ENCODE results near the gene PLEKHA5. TPM values are rescaled to one million over a fixed set of nuclear protein-coding genes. Genes with fewer than 3 reads are reported as not detected.

PLEKHA5 gene
- total RNA-seq, 2 donors from 2014 or later, result 53.2 to 59.4 TPM

DNA sequence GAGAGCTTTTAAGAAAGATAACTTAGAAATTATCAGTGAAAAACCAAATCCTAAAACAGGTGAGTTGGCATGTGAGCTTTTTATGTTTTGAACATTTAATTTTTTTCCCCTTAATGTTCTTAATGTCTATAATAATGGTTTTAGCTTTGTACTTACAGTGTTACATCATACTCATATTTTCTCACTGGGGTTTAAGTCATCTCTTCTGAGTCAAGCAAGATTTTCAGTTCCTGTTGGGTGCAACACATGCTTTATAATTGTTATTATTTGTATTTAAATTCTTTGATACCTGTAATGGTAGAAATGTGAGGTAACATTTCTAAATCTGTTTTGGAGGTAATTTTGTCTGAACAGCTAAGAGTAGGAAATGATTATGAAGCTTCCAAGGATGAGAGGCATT, 113.0 kb downstream of the PLEKHA5 start:
- H3K4me1 ChIP-seq, result peaks cover 0 to 35% of the 10 kb centered on the region in 2 donors
- TF ChIP-seq, protein P1, sequence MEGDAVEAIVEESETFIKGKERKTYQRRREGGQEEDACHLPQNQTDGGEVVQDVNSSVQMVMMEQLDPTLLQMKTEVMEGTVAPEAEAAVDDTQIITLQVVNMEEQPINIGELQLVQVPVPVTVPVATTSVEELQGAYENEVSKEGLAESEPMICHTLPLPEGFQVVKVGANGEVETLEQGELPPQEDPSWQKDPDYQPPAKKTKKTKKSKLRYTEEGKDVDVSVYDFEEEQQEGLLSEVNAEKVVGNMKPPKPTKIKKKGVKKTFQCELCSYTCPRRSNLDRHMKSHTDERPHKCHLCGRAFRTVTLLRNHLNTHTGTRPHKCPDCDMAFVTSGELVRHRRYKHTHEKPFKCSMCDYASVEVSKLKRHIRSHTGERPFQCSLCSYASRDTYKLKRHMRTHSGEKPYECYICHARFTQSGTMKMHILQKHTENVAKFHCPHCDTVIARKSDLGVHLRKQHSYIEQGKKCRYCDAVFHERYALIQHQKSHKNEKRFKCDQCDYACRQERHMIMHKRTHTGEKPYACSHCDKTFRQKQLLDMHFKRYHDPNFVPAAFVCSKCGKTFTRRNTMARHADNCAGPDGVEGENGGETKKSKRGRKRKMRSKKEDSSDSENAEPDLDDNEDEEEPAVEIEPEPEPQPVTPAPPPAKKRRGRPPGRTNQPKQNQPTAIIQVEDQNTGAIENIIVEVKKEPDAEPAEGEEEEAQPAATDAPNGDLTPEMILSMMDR (IDR thresholded peaks at IDR 0.05), result no peak
- H3K9me3 ChIP-seq, result no peaks in the 10 kb centered on the region
- no peaks in the 10 kb centered on the region for H3K27me3 ChIP-seq
- H3K36me3 ChIP-seq, result no peaks in the 10 kb centered on the region
- DNase-seq (ENCODE audit: low spot score), result no peak
- H3K4me3 ChIP-seq, result no peak overlapping the region
- no peak overlapping the region for H3K27ac ChIP-seq

DNA sequence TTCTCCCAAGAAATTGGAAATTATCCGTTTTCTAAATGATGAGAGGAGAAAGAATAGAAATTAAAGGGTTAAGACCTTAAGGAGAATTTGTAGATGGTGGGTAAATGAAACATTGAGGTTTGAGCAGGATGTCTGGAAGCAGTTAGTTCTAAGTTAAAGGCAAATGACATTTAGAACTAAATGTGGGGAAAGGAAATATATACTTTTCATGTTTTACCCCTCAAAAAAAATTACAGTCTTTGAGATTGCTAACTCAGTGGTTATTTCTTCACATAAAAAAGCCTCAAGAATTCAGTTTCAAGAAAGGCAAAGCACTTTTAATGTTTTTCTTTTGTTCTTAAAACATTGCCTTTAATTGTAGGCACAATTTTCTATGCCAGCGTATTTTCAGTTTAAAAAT, 114.0 kb downstream of the PLEKHA5 start:
- Histone ChIP-seq H3K27ac (no peak overlapping the region), H3K4me1 (peaks cover 0 to 35% of the 10 kb centered on the region in 2 donors), H3K4me3 (no peak overlapping the region), H3K9me3 (no peaks in the 10 kb centered on the region), H3K36me3 (no peaks in the 10 kb centered on the region), H3K27me3 (no peaks in the 10 kb centered on the region)
- TF ChIP-seq, protein P1 (IDR thresholded peaks at IDR 0.05), result no peak
- no peak for DNase-seq (ENCODE audit: low spot score)

DNA sequence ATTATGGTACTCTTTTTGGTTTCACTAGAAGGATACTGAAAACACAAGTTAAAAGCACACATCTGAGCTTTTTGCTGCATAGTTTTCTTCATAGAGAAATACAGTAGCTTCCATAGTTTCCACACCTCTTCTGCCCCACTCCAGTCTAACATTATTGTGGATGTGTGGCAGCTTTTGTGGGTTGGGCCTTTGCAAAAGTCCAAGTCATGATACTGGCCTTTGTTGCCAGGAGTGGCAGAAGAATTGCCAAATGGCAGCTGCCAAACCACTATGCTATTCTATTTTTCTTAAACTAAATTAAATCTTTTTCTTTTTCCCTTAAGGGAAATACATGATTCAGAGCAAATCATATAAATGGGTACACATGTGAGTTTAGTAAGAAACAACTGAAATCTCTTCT, 114.8 kb downstream of the PLEKHA5 start:
- Histone ChIP-seq H3K4me1 (peaks cover 0 to 27% of the 10 kb centered on the region in 2 donors), H3K27ac (no peak overlapping the region), H3K36me3 (no peaks in the 10 kb centered on the region), H3K9me3 (no peaks in the 10 kb centered on the region), H3K4me3 (no peak overlapping the region), H3K27me3 (no peaks in the 10 kb centered on the region)
- DNase-seq (ENCODE audit: low spot score), result no peak
- TF ChIP-seq, protein P1 (IDR thresholded peaks at IDR 0.05), result no peak

- H3K4me1 ChIP-seq, result peaks cover 0 to 19% of the 10 kb centered on the region in 2 donors
- TF ChIP-seq, protein P1 (IDR thresholded peaks at IDR 0.05), result no peak
- no peak overlapping the region for H3K4me3 ChIP-seq
- no peak for DNase-seq (ENCODE audit: low spot score)
- H3K9me3 ChIP-seq, result no peaks in the 10 kb centered on the region
- H3K36me3 ChIP-seq, result no peaks in the 10 kb centered on the region
- no peaks in the 10 kb centered on the region for H3K27me3 ChIP-seq
- H3K27ac ChIP-seq, result no peak overlapping the region
These were observed 115.6 kb downstream of the PLEKHA5 start for GRCh38 chr12:19245106-19245505.

GRCh38 chr12:19245666-19246065, 116.1 kb downstream of the PLEKHA5 start:
- Histone ChIP-seq H3K4me1 (peaks cover 0 to 19% of the 10 kb centered on the region in 2 donors), H3K4me3 (no peak overlapping the region), H3K9me3 (no peaks in the 10 kb centered on the region), H3K36me3 (no peaks in the 10 kb centered on the region), H3K27me3 (no peaks in the 10 kb centered on the region), H3K27ac (no peak overlapping the region)
- TF ChIP-seq, protein P1 (IDR thresholded peaks at IDR 0.05), result no peak
- DNase-seq (ENCODE audit: low spot score), result no peak

- H3K4me1 ChIP-seq, result peaks cover 0 to 19% of the 10 kb centered on the region in 2 donors
- no peaks in the 10 kb centered on the region for H3K9me3 ChIP-seq
- no peak overlapping the region for H3K4me3 ChIP-seq
- DNase-seq (ENCODE audit: low spot score), result no peak
- no peak overlapping the region for H3K27ac ChIP-seq
- H3K36me3 ChIP-seq, result no peaks in the 10 kb centered on the region
- TF ChIP-seq, protein P1 (IDR thresholded peaks at IDR 0.05), result no peak
- H3K27me3 ChIP-seq, result no peaks in the 10 kb centered on the region
These were observed 117.4 kb downstream of the PLEKHA5 start for GRCh38 chr12:19246933-19247332.

Data from right atrium auricular region (tissue), 2 donors.